Activated CD8-positive, alpha-beta memory T cell treated with anti-CD3 and anti-CD28 coated beads for 48 hours (primary cell): ENCODE data around the gene SEPTIN14.
"Not testable (repeated sequence)": the region's sequence is repeated elsewhere in the genome, so short reads cannot be mapped to it uniquely, and the experiment has no call there.

Experiments used
- DNase-seq, 3 experiments: peaks; one replicate each; pipeline ENCODE4 v3.0.0-alpha.2; 2020; ENCODE audit warnings: low read depth in 2 of 3, low spot score in 2 of 3

SEPTIN14 gene

DNA sequence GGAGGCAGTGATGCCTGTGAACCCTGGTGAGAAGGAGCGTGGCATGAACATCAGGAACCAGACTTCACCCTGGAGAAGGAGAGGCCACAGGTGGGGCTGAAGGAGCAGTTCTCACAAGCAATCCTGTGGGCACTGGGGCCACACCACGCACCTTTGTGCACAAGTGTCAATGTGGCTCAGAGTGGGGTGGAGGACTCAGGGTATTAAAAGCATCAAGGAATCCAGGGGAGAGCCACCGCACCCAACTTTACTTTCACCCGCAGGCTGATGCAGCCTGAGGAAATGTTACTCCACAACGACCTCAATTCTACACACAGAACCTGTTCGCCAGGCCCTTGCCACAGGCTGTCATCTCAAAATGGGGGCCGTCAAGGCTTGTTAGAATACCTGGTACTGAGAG, 77.1 kb downstream of the SEPTIN14 start:
- not testable (repeated sequence) for DNase-seq

DNA sequence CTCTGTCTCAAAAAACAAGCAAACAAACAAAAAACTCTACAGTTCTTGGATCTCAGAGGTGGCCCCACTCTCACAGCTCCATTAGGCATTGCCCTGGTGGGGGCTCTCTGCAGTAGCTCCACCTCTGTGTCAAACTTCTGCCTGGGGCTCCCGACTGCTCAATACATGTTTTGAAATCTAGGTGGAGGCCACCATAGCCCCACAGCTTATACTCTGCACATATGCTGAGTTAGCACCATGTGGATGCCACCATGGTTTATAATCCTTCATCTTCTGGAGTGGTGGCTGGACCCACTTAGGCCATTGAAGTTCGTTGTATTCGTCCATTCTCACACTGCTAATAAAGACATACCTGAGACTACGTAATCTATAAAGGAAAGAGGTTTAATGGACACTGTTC, 78.4 kb downstream of the SEPTIN14 start:
- DNase-seq = no peak

DNA sequence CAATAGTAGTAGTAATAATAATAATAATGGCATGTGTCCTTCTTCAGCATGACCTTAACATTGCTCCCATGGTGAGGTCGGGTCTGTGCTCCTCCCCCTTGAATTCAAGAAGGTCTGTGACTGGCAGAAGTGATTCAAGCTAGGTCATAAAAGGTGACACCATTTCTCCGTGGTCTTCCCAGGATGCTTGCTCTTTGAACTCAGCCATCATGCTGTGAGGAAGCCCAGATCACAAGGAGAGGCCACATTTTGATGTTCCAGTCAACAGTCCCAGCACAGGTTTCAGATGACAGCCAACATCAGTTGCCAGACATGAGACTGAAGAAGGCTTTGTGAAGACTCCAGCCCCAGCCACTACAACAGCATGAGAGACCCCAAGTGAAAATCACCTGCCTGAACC, 83.9 kb downstream of the SEPTIN14 start:
- no peak for DNase-seq

DNA sequence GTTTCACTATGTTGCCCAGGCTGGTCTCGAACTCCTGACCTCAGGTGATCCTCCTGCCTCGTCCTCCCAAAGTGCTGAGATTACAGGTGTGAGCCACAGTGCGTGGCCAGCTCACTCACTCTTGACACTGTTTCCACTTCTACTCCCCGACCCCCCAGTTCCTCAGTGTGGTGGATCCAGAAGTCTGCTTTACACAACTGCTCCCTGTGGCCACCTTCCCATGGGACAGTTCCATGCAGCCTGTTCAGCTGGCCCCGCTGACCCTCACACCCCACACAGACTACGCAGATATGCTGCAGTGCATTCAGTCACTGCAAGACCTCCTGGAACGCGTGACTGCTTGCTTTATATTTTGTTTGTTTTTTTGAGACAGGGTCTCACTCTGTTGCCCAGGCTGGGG, 86.4 kb downstream of the SEPTIN14 start:
- no peak for DNase-seq

DNA sequence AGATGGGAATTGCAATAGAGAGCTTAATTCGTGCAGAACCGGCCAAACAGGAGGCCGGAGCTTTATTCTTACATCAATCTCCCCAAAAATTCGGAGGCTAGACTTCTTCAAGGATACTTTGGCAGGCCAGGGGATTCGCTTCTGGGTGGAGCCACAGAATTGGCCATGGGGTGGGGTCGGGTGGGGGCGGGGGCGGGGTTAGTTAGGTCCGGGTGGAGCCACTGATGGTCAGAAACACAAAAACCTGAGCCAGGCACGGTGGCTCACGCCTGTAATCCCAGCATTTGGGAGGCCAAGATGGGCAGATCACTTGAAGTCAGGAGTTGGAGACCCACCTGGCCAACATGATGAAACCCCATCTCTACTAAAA, 87.5 kb downstream of the SEPTIN14 start:
- DNase-seq = no peak

DNA sequence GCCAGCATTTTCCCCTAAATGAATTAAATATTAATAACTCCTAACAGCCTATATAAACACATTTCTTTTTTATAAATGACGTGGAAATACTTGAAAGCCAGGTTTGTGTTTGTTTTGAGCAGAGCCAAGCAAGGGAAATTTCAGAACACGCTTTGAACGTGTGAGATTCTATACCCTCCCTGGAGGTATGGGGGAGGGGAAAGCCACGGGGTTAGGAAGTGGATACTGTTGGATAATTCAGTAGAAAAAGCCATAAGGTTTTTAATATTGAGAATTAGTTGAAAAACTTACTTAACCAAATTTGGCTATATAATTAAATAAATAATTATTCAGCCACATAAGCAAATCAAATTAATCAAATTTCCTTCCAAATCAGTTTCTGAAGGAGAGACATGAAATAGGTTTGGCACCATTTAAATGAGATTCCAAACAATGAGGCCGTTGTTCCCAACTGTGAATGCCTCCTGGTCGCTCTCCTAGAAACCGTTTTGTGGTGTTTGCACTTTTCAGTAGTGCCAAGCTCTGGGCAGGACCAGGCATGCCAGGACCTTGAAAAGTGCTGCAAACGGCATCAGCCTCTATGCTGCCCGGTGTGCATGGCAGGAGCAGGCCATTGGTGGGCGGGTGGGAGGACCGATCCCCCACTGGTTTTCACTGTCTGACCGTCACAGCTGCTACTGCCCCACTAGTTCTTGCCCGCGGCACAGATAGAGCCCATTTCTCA, 88.1 kb downstream of the SEPTIN14 start:
- no peak for DNase-seq

DNA sequence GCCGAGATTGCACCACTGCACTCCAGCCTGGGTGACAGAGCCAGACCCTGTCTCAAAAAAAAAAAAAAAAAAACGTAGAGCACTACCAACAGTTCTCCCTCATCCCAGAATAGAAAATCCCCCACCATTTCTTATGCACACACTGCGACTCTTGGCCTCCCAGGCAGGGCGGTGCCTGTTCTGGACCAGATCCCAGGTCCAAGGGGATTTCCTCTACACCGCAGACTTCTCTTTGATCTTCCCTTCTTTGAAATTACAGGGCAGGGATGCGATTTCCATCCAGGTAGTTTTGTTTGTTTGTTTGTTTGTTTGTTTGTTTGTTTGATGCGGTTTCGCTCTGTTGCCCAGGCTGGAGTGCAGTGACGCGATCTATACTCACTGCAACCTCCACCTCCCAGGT, 91.8 kb downstream of the SEPTIN14 start:
- DNase-seq = no peak

DNA sequence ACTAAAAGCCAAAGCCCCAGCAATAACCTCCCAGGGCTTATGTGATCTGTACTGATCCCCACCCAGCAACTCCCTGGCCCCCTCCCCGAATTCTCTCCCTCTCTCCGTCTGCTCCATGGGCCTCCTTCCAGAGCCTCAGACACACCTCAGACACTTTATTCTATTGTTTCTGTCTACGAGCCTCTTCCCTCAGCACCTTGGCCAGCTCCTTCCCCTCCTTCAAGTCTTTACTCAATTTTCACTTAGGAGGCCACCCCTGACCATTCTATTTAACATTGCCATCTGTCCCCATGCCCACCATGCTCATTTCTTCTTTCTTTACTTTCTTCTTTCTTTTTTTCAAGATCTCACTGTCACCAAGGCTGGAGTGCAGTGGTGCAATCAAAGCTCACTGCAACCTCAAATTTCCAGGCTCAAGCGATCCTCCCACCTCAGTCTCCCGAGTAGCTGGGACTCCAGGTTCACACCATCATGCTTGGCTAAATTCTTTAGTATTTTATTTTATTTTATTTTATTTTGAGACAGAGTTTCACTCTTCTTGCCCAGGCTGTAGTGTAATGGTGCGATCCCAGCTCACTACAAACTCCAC, 109.2 kb downstream of the SEPTIN14 start:
- DNase-seq = not testable (repeated sequence)

DNA sequence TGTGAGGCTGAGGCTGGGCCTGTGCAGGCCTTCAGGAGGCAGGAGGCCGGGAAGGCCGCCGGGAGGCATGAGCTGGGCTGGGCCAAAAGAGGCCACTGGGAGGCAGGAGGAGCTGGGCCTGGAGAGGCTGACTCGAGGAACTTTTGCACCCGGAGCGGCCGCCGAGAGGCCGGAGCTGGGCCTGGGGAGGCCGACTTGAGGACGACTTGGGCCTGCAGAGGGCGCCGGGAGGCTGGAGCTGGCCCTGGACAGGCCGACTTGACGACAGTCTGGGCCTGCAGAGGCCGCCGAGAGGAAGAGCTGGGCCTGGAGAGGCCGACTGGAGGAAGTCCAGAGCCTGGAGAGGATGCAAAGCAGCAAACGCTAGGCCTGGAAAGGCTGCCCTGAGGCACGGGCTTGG, 117.8 kb downstream of the SEPTIN14 start:
- not testable (repeated sequence) for DNase-seq
